GM21723 (cell line): ENCODE data around the gene KCNG1.

Experiments used
- ATAC-seq: cut with Tn5 transposase; IDR thresholded peaks from one replicate; pipeline ENCODE4 v1.9.1; 2021; ENCODE audit warnings: mild to moderate bottlenecking, moderate library complexity; ENCODE audit not compliant: unreplicated experiment

KCNG1 gene

DNA sequence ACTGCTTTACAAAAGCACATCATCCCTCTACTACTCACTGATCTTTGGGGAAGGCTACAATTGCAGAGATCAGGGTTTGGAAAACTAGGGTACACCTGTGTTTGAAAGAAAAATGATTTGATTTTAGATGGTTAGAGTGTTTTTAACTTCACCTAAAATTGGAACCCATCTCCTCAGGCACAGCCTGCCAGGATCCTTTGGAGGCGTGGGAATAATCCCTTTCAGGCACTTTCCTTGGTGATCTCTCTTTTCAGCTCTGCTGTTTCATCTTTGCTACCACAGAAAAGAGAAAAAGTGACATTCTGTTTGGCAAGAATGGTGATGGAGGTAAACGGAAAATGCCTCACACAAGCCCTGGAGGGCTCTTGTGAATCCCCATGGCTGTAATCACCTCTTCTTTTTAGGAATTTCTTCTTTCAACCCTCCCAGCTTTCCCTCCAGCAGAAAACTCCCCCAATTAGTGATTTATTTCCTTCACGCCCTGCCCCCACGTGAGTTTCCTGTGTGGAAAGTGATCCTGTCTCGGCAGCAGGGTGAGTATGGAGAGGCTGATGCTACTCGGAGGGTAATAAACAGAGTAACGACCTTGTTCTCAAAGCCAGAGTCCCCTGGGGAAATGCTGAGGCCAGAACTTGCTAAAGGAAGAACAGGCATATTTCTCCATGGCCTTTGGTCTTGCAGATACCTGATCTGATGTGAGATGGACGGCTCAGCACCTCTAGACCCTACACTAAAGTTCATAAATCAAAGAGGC is 9.2 kb downstream of the KCNG1 start:
- ATAC-seq, result no peak

DNA sequence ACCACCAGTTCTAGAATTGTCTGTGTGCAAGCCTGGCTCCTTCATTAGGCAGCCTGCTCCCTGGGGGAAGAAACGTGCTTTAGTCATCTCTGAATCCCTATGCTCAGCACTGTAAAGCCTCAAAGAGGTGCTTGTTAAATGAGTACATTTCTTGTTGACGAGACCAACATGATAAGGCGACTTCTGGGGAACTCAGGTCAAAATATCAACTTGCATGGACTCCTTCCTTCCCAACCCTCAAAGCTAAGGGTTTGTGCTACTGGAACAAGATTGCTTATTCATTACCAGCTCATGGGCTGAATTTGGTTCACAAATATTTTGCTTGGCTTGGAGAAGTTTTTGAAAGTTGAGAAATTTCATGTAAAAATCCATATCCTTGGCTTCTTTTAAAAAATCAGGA is 10.6 kb downstream of the KCNG1 start:
- ATAC-seq, result no peak

DNA sequence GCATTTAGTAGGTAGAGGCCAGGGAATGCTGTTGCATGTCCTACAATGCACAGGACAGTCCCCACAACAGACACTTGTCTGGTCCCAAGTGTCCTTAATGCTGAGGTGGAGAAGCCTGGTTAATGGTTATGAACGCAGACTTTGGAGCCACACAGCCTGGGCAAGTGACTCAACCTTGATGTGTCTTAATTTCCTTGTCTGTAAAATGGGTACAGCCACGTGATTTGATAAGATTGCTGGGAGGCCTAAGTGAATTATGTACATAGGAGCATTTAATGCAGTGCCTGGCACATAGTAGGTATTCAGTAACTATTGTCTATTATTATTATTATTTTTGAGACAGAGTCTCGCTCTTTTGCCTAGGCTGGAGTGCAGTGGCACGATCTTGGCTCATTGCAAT is 11.4 kb downstream of the KCNG1 start:
- no peak for ATAC-seq

DNA sequence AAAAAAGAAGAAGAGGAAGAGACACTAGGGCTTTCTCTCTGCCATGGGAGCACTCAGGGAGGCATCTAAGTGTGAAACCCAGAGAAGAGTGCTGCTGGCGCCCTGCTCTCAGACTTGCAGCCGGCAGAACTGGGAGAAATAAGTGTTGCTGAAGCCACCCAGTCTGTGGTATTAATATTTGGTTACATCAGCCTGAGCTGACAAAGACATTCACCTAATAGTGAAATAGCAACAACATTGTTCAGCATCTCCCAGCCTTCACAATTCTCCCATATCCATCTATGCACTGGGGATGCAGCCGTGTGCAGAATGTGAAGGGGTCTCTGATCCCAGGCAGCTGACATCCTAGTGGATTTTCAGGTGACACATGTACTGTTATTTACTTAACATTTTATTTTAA is 12.0 kb downstream of the KCNG1 start:
- ATAC-seq, result no peak

DNA sequence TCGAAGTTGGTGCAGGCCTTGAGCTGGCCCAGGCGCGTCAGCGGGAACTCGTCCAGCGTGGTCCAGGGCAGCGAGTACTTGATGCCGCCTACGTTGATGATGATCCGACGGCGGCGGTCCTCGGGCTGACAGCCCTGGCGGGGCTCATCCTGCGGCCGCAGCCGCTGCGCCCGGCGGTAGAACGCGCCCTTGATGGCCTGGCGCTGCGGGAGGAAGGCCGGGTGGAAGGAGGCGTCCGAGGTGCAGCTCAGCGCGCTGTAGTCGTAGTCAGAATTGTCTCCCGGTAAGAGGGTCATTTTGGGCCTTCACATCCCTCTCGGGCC is 12.9 kb downstream of the KCNG1 start:
- no peak for ATAC-seq

DNA sequence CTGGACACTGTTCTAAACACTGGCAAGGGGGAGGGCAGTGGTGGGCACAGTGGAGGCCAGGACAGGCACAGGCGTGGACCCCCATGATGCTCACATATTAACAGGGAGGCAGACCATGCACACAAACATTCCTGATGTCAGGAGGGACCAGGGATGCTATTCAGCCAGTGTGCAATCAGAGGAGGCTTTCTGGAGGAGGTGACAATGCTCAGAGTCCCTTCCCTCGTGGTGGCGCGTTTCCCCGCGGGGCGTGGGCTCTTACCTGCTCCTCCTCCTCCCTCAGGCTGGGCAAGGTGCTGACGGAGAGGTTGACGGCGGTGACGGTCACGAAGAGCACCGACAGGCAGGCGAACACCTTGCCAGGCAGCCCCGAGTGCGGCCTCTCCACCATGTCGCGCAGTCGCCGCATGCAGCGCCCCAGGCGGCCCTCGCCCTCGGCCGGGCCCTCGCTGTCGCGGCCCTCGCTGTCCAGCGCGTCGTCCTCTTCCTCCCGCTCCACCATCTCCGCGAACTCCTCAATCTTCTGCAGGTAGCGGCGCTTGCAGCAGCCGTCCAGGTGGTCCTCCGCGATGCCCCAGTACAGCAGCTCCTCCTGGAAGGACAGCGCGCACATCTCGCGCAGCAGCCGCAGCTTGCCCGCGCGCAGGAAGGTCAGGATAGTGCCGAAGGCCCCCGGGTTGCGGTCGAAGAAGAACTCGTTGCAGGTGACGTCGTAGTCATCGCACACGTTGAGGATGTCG is 13.4 kb downstream of the KCNG1 start:
- no peak for ATAC-seq

DNA sequence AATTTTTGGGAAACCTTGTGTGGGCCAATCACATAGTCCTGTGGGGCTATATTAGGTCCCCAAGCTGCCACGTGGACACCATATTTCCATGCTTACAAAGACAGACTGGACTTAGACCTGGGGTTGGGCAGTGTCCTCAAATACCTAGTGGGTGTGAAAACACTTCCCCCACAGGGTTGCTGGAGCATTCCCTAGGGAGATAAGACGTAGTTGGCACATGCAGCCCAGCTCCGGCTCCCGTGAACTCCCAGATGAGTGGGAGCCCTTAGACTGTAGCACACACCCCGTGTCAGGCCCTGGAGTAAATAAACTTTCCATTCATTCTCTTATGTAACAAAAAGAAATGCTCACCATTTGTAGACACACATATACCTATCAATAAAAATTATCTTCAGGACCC is 14.2 kb downstream of the KCNG1 start:
- no peak for ATAC-seq

DNA sequence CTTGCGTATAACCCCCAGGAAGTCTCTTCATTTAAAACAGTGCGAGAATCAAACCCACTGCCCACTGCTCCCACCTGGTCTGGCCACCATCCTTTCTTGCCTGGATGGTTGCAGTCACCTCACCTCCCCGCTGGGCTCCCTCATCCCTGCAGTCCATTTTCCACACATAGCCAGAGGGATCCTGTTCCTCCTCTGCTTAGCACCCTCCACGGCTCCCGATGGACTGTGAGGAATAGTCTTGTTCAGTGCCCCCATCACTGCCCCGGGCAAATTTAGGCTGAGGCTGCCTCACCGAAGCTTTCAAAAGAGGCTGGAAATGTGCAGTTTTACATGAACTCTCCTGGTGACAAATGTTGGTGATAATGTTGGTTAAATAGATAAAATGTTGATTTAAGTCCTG is 17.7 kb downstream of the KCNG1 start:
- ATAC-seq, result no peak

DNA sequence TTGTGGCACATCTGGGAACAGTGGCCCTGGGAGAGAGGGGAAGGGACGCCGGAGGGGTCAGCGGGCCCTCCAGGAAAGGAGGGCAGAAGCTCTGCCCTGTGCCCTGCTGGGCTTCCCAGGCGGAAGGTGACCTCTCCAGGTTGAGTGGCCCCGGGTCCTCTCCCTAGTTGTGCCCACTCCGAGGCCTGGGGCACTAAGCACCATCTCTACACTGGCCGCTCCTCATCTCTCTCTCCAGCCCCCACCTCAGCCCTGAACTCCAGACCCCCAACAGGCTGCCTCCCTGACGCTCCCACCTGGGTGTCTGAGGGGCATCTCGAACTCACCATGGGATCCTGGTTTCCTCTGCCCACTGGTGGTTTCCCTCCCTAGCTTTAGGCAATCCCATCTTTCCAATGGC is 18.1 kb downstream of the KCNG1 start:
- ATAC-seq, result no peak

DNA sequence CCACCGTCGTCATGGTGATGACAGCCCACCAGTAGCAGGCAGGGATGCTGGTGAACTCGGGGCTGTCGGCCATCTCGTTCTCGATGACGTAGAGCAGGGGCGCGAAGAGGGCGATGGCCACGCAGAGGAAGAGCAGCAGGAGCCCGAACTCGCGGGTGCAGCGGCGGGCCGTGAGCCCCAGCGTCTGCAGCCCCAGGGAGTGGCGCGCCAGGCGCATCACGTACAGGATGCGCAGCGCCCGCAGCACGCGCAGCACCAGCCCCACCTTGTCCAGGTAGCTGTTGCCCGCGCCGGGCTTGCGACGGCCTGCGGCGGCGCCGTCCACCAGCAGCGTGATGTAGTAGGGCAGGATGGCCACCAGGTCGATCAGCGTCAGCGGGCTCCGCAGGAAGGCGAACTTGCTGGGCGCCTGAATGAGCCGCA is 18.6 kb downstream of the KCNG1 start:
- ATAC-seq, result no peak

DNA sequence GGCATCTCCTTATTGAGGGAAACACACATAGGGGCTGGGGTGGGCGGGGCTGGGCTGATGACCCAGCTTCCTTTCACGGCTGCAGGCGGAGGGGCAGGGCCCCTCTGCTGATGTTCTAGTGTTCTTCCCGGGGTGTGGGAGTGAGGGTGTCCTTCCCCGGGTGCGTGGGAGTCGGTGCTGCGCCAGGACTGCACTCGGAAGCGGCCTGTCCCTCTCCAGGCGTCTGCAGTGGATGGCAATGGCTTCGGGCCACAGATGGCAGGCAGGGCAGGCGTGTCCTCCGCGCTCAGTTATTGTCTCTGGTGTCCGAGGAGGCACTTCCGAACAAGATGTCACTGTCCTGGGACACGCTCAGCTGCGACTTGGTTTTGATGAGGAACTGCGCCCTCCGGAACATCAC is 19.2 kb downstream of the KCNG1 start:
- ATAC-seq, result no peak

DNA sequence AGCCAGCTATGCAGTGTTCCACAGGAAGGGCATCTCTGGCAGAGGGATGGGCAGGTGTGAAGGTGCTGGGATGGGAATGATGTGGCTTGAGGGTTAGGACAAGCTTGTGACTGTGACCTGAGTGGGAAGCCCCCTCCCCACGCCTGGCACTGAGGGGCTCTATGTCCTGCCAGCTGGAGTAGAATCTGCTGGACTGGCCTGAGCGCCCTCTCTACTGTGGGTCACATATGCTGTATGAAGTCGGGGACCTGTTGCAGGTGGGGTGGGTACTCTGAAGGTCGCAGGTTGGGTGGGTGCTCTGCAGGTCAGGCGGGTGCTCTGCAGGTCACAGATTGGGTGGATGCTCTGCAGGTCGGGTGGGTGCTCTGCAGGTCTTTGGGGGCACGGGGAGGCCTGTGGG is 20.3 kb downstream of the KCNG1 start:
- no peak for ATAC-seq

DNA sequence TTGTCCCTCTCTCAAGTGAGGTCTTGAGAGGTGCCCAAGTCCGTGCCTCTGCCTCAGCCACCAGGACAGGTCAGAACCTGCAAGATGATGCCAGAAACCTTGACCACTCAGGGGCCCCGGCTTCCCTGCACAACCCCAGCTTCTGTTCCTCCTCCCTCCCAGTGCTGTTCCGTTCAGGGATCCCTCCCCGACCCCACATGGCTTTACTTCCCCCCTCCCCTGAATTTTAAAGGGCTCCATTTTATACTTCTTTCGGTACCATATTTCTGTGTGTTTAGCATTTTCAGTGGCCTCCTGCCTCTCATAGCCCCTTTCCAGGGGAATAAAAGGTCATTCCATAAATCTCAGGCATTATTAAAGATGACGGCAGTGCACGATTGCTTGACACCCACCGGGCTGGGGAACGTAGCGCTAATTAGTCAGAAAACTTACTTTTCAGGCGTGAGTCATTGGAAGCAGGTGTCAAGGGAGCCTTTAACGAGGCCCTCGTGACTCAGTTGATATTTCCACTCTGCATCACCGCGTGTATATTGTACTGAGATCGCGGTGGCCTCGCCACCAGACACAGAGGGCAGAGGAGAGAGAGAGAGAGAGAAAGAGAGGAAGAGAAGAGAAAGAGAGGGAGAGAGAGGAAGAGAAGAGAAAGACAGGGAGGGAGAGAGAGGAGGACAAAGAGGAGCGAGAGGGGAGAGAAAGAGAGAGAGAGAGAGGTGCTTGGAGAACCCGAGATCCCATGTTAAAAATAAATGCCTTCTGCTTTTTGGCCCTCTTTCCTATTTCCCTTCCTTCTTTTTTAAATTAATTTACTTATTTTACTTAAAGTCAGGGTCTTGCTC is 21.3 kb downstream of the KCNG1 start:
- ATAC-seq, result no peak

DNA sequence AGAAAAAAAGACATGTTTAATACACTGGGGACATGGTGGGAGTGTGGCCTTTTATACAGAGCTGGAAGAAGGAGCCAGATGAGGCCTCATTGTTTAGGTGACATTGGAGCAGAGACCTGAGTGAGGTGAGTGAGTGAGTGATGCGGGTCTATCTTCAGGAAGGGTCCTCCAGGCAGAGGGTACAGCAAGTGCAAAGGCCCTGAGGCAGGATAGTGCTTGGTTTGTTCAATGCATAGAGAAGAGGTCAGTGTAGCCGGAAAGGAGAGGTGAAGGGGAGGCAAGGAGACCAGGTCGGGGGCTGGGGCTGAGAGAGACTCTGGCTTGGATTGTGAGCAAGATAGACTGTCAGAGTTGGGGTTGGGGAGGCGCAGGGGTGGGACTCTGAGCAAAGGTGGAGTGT is 23.6 kb downstream of the KCNG1 start:
- ATAC-seq, result no peak

DNA sequence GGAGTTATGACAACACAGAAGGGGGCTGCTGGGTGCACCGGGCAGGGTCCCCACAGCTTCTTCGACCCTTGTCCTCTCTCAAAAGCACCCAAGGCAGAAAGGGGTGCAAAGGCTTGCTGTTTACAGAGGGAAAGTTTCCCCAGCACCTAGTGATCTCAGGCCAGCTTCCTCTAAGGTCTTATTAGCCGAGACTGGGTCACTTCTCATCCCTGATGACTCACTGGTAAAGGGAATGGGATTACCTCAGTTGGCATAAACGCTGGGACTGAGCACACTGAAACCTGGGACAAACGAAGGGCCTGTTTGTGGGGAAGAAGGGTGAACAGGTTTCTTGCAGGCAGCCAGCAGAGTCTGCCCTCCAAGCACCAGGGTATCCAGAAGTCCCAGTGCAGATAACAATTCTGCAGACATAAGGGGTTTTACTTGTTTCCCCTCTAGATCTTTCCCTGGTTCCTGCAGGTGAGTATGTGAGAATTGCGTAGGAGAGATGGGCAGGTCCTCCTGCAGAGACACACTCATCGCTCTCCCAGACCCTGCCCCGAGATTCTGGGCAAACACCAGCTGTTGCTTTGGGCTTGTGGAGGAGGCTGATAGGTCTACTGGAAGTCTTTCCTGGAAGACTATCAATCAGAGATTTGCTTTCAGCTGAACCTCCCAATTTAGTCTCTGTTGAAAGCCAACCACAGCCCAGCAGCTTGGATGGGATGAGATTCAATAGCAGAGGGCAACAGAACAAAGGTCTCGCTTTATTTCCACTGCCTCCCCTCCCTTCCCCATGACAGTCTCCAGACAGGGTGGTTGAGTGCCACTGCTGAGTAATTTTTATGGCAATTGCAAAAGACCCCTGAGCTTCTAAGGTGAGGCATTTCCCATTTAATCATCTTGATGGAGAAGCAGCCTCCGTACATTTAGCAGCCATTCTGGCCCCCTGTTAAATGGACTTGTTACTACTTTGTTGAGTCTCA is 25.7 kb downstream of the KCNG1 start:
- ATAC-seq, result no peak

DNA sequence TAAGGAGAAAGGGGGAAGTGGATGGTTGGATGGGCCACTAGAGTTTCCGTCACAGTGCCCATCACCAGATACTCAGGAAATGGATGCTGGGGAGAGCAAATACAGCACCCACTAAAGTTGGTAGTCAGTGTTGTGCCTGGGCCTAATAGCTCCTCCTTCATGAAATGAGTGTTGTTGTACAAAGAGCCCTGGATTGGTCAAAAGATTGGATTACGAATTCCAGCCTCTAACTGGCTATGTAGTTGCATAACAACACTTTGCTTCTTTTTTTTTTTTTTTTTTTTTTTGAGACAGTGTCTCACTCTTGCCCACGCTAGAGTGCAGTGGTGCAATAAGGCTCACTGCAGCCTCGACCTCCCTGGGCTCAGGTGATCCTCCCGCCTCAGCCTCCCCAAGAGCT is 27.4 kb downstream of the KCNG1 start:
- ATAC-seq, result no peak

DNA sequence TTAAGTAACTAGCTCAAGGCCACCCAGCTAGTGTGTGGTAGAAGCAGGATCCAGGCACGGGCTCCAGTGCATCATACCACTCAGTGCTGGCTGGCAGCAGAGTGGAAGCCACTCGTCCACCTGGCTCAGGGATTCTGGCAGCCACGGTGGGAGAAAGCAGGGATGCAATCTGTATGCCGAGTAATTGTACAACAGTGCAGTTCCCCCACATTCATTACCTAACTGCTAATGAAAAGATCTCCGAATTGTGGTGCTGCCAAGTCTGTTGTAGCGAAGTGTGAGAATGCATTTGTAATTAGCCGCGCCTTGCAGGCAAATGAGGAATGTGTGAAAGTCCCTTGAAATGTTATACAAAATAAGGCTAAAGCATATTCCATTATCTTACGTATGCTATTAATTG is 29.0 kb downstream of the KCNG1 start:
- ATAC-seq, result no peak

DNA sequence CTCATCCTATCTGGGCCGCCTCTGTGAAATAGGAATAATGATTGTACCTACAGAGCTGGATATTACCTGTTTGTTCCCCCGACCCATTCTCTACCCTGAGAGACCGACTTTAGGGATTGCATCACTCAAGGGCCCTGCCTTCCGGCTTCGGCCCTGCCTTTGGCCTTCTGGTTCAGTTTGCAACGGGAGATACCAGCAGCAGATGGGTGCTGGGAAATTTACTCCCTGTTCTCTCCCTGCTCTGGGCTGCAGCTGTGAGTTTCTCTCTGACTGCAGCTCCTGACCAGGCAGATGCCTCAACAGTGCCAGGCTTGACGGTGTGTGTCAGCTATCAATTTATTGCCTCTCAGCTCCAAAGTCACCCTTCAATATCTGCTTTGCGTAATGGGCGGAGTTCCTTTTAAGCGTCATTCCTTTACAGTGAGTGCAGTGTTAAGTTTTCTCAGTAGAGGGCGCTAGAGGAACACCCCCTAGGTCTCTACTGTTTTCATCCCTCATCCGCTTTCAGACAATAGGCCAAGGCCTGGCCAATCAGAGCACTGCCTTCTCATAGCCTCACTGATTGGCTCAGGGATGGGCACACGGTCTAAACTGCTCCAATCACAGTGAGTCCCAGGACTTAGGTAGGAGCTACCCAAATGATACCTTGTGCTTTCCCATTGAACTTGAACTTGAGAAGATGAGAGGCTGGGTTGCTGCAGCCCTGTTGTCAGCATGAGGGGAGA is 30.0 kb downstream of the KCNG1 start:
- ATAC-seq, result no peak

DNA sequence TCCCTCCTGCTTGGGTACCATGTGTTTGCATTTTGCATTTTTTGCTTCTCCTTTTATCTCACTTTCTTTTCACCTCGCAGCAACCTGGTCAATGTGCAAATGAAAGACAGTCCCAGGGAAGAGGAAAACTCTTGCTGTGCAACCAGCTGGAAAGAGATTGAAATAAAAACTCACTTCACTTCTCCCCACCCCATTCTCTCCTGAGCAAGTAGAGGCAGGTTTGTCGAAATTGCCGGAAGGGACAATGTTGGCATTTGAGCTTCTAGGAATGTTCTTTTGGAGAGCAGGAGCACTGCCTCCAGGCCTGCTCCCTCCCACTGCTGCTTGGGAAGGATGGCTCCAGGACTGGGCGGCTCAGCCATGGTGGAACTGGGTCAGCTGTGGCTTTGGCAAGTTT is 30.6 kb downstream of the KCNG1 start:
- no peak for ATAC-seq

DNA sequence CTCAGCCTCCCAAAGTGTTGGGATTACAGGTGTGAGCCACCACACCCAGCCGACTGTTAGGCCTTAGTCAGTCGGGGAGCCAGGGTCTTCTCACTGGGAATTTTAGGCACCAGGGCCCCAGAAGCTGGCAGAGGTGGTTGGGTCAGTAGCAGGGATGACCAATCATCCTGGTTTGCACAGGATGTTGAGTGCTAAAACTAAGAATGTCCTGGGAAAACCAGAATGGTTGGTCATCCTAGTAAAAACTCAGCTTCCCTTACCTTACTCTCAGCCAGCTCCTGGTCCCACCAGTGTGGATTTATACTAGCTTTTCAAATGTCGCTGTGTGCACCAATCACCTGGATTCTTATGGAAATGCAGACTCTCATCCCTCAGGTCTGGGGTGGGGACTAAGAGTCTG is 31.8 kb downstream of the KCNG1 start:
- ATAC-seq, result no peak
